Left lung (tissue), 10 donors: ENCODE data around the gene SPATA18. TPM values are rescaled to one million over a fixed set of nuclear protein-coding genes. Genes with fewer than 3 reads are reported as not detected.

Experiments
- ATAC-seq: fragments of 200-7000 bp; cut with Tn5 transposase; one replicate; pipeline ENCODE4 v1.9.1; 2020; ENCODE audit warnings: moderate library complexity
- DNase-seq, 4 donors: peaks; one replicate each; pipeline ENCODE4 v3.0.0-alpha.2; 2013 to 2020
- H3K27ac ChIP-seq, 2 donors: fragments of 200-600 bp; sonication (generic) in 1 of 2; one replicate each; pipeline versions ENCODE4 v1.5.0 to v1.8.0; 2020 to 2021
- H3K27me3 ChIP-seq, 2 donors: fragments of 200-600 bp; sonication (generic) in 1 of 2; one replicate each; pipeline versions ENCODE4 v1.5.0 to v1.8.0; 2020 to 2021
- H3K36me3 ChIP-seq, 2 donors: fragments of 200-600 bp; sonication (generic) in 1 of 2; one replicate each; pipeline versions ENCODE4 v1.5.0 to v1.8.0; 2020 to 2021
- H3K4me1 ChIP-seq, 2 donors: fragments of 200-600 bp; one replicate each; pipeline ENCODE4 v1.8.0; 2021
- H3K4me3 ChIP-seq, 2 donors: fragments of 200-600 bp; sonication (generic) in 1 of 2; one replicate each; pipeline versions ENCODE4 v1.5.0 to v1.8.0; 2020 to 2021; ENCODE audit warnings: mild to moderate bottlenecking in 1 of 2
- H3K9me3 ChIP-seq, 2 donors: fragments of 200-600 bp; sonication (generic) in 1 of 2; one replicate each; pipeline versions ENCODE4 v1.5.0 to v1.8.0; 2020 to 2021
- CTCF ChIP-seq, 2 donors: fragments of 200-600 bp; sonication (generic) in 1 of 2; IDR thresholded peaks; one replicate each; pipeline versions ENCODE4 v1.5.0 to v1.8.0; 2021; ENCODE audit warnings: antibody characterized with exemption in 2 of 2
- intact Hi-C, 2 donors: fragments of 100-400 bp; cut with DNase I; formaldehyde crosslinking; loops; one replicate each; pipeline versions ENCODE4 v1.11.2 to v1.14.2; 2022
- polyA plus RNA-seq, 6 donors: library from polyadenylated mRNA; unstranded; fragments of 120-200 nt; gene quantifications; one replicate each; pipeline ENCODE4 v1.2.1, GENCODE V29; 2013; ENCODE audit not compliant: insufficient read length in 6 of 6
- total RNA-seq, 2 donors: library from RNA; stranded (reverse); fragmentation: NEBNext Ultra II Directional; extraction: Animal tissue kit (Norgen Biotek cat#: 25700); gene quantifications; one replicate each; pipeline ENCODE4 v1.2.1, GENCODE V29; 2021
- donor health status: DM: no; HTN: yes; CAD: no.
- donor health status: DM: no; HTN: no; CAD: no.

The SPATA18 gene
- total and polyA plus RNA-seq, 8 donors, result 1.6 to 23.7 (median 9.3) TPM

- Histone ChIP-seq H3K36me3 (no peaks in the 10 kb centered on the region), H3K4me3 (no peak overlapping the region), H3K9me3 (no peaks in the 10 kb centered on the region), H3K27ac (no peak overlapping the region), H3K4me1 (no peaks in the 10 kb centered on the region), H3K27me3 (no peaks in the 10 kb centered on the region)
- TF ChIP-seq CTCF (IDR thresholded peaks at IDR 0.05), result no peak
- no peak for ATAC-seq
- no peak for DNase-seq
- intact Hi-C loops, result no loop called here
Observed at GRCh38 chr4:52016981-52017380, 34.1 kb upstream of the SPATA18 start.

GRCh38 chr4:52017814-52018213 is 33.3 kb upstream of the SPATA18 start:
- Histone ChIP-seq H3K36me3 (peaks cover 0 to 4% of the 10 kb centered on the region in 2 donors), H3K27ac (no peak overlapping the region), H3K4me3 (no peak overlapping the region), H3K27me3 (no peaks in the 10 kb centered on the region), H3K9me3 (no peaks in the 10 kb centered on the region), H3K4me1 (no peaks in the 10 kb centered on the region)
- DNase-seq (no peak), ATAC-seq (no peak)
- TF ChIP-seq CTCF (IDR thresholded peaks at IDR 0.05), result no peak
- intact Hi-C loops, result no loop called here

- no peak for TF ChIP-seq CTCF (IDR thresholded peaks at IDR 0.05)
- Histone ChIP-seq H3K4me3 (no peak within 1 kb of the TSS), H3K4me1 (no peaks in the 10 kb centered on the region), H3K36me3 (peaks cover 0 to 14% of the 10 kb centered on the region in 2 donors), H3K27me3 (no peaks in the 10 kb centered on the region), H3K9me3 (no peaks in the 10 kb centered on the region), H3K27ac (no peak within 1 kb of the TSS)
- intact Hi-C loops, result loop anchor here in 1 of 2 donors (10.0 kb wide), 1 partner anchor 125 kb away; no protein-coding TSS in a partner anchor
- ATAC-seq, result no peak
- no peak for DNase-seq
Observed at GRCh38 chr4:52019936-52020657, 31.0 kb upstream of the SPATA18 start, which contains the start of gene LRRC66. LRRC66 (minus strand) TSS chr4:52020363; CDS start chr4:52017613, 2,750 bp downstream.

GRCh38 chr4:52028970-52029369 is 22.1 kb upstream of the SPATA18 start:
- intact Hi-C loops, result loop anchor here in 1 of 2 donors (10.0 kb wide), 1 partner anchor 134 kb away; no protein-coding TSS in a partner anchor

More at GRCh38 chr4:52028970-52029369, 22.1 kb upstream of the SPATA18 start:
- peaks cover 0 to under 1% of the 10 kb centered on the region in 2 donors for H3K36me3 ChIP-seq
- no peaks in the 10 kb centered on the region for H3K27me3 ChIP-seq
- no peaks in the 10 kb centered on the region for H3K9me3 ChIP-seq
- no peak overlapping the region for H3K27ac ChIP-seq
- DNase-seq, result no peak
- ATAC-seq, result no peak
- TF ChIP-seq CTCF (IDR thresholded peaks at IDR 0.05), result no peak
- H3K4me3 ChIP-seq, result no peak overlapping the region
- H3K4me1 ChIP-seq, result no peaks in the 10 kb centered on the region
